Breast epithelium (tissue), 3 donors: ENCODE results near the gene MRPL43.

Source experiments
- POLR2AphosphoS5 ChIP-seq, 3 donors: sonication (generic); formaldehyde crosslinking; IDR thresholded peaks; one replicate each; pipeline ENCODE4 v1.6.1; 2017; ENCODE audit warnings: antibody characterized with exemption in 3 of 3
- TF ChIP-seq, protein P1 (sequence below), 3 donors: fragments of 450-650 bp; IDR thresholded peaks; one replicate each; pipeline ENCODE4 v1.5.1; 2016 to 2017; ENCODE audit warnings: antibody characterized with exemption in 3 of 3, mild to moderate bottlenecking in 3 of 3, moderate library complexity in 3 of 3

DNA sequence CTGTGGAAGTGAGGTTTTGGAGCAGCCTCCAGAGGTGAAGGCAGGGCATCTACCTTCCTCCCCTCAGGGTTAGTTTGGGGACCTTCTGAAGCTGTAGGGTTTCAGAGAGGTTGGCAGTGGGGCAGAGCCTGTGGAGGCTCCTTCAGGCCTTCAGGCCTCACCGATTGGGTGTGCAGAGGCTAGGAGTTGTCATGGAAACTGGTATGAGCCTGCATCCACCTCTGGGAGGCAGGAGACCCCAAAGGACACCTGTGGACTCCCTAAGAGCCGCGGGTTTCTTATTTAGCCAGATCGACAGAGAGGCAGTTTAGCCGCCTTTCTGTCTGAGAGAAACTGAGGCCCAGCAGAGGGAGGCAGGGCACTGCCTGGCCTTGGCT lies 14.3 kb upstream of the MRPL43 start:
- TF ChIP-seq, protein P1, sequence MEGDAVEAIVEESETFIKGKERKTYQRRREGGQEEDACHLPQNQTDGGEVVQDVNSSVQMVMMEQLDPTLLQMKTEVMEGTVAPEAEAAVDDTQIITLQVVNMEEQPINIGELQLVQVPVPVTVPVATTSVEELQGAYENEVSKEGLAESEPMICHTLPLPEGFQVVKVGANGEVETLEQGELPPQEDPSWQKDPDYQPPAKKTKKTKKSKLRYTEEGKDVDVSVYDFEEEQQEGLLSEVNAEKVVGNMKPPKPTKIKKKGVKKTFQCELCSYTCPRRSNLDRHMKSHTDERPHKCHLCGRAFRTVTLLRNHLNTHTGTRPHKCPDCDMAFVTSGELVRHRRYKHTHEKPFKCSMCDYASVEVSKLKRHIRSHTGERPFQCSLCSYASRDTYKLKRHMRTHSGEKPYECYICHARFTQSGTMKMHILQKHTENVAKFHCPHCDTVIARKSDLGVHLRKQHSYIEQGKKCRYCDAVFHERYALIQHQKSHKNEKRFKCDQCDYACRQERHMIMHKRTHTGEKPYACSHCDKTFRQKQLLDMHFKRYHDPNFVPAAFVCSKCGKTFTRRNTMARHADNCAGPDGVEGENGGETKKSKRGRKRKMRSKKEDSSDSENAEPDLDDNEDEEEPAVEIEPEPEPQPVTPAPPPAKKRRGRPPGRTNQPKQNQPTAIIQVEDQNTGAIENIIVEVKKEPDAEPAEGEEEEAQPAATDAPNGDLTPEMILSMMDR (IDR thresholded peaks at IDR 0.05), result no peak
- TF ChIP-seq POLR2AphosphoS5 (IDR thresholded peaks at IDR 0.05), result no peak
